Epidermal melanocyte (primary cell): ENCODE measurements around the gene PSMC5.
"Not testable (repeated sequence)": the region's sequence is repeated elsewhere in the genome, so short reads cannot be mapped to it uniquely, and the experiment has no call there.

Experiments used
- DNase-seq: peaks from one replicate; pipeline ENCODE4 v3.0.0; 2011; ENCODE audit warnings: low spot score; ENCODE audit not compliant: insufficient read length

Gene PSMC5

GRCh38 chr17:63870292-63870665 lies 43.0 kb downstream of the PSMC5 start:
- DNase-seq = not testable (repeated sequence)

GRCh38 chr17:63871646-63872365 lies 44.6 kb downstream of the PSMC5 start:
- DNase-seq = not testable (repeated sequence)

- not testable (repeated sequence) for DNase-seq
These were observed 46.3 kb downstream of the PSMC5 start, which contains the start of gene CSH2 for GRCh38 chr17:63873577-63873976. Gene CSH2, minus strand, starts transcription at chr17:63873677. Its CDS starts 63 bp downstream, at chr17:63873614.

- DNase-seq = not testable (repeated sequence)
These were observed 46.9 kb downstream of the PSMC5 start for GRCh38 chr17:63874061-63874626.

- not testable (repeated sequence) for DNase-seq
These were observed 47.5 kb downstream of the PSMC5 start for GRCh38 chr17:63874693-63875092.

GRCh38 chr17:63878413-63878812 lies 51.2 kb downstream of the PSMC5 start:
- DNase-seq = not testable (repeated sequence)

- DNase-seq = no peak
These were observed 53.5 kb downstream of the PSMC5 start for GRCh38 chr17:63880706-63881105.

GRCh38 chr17:63881337-63881736 lies 54.1 kb downstream of the PSMC5 start:
- not testable (repeated sequence) for DNase-seq
